ENCODE measurements around the gene NANS. TPM values are rescaled to one million over a fixed set of nuclear protein-coding genes. Genes with fewer than 3 reads are reported as not detected.
A peak's percentile ranks its signal among the peaks of the same experiment; 100 is the strongest.

The NANS gene
- total and polyA plus RNA-seq, 10 of the 15 experiments (the other 5 are each of a cell fraction or from before 2014, with no cell fraction given), result 21.0 to 126 (median 52.3) TPM

DNA sequence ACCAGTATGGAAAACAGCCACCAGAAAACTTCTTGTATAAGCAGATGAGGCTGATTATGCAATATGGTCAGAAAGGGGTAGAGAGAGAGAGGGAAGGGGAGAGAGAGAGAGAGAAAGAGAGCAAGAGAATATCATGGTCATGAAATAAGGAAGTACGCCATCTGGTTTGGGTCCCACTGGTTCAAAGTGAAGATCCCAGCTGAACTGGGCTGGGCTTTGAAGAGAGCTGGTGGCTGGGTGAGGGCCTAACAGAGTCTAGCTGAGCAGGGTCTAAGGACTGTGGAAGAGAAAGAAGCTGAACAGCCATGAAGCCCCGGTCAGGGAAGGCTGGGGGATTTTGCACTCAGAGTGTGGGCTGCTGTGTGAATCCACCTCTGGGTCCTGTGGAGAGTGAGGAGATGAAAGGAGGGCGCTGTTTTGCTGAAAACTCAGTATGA, 47.9 kb downstream of the NANS start (continued):
- TF ChIP-seq, protein P1, sequence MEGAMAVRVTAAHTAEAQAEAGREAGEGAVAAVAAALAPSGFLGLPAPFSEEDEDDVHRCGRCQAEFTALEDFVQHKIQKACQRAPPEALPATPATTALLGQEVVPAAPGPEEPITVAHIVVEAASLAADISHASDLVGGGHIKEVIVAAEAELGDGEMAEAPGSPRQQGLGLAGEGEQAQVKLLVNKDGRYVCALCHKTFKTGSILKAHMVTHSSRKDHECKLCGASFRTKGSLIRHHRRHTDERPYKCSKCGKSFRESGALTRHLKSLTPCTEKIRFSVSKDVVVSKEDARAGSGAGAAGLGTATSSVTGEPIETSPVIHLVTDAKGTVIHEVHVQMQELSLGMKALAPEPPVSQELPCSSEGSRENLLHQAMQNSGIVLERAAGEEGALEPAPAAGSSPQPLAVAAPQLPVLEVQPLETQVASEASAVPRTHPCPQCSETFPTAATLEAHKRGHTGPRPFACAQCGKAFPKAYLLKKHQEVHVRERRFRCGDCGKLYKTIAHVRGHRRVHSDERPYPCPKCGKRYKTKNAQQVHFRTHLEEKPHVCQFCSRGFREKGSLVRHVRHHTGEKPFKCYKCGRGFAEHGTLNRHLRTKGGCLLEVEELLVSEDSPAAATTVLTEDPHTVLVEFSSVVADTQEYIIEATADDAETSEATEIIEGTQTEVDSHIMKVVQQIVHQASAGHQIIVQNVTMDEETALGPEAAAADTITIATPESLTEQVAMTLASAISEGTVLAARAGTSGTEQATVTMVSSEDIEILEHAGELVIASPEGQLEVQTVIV (IDR thresholded peaks at IDR 0.05; ENCODE audit: borderline replicate concordance, partially characterized antibody), result no peak
- TF ChIP-seq MTA3 (IDR thresholded peaks at IDR 0.05; ENCODE audit: borderline replicate concordance, low read length) (peak; percentile 55; the same call in 1 of the 2 replicates), RFX5 (IDR thresholded peaks at IDR 0.05; ENCODE audit: low read depth, low read length) (no peak), ESRRA (IDR thresholded peaks at IDR 0.05; ENCODE audit: low read length) (no peak), YY1 (IDR thresholded peaks at IDR 0.05; ENCODE audit: low read depth, low read length) (no peak), POLR2AphosphoS5 (IDR thresholded peaks at IDR 0.05; ENCODE audit: low read length) (no peak), TCF7 (IDR thresholded peaks at IDR 0.05; ENCODE audit: borderline replicate concordance) (peak; percentile 60)
- TF ChIP-seq, protein P2, sequence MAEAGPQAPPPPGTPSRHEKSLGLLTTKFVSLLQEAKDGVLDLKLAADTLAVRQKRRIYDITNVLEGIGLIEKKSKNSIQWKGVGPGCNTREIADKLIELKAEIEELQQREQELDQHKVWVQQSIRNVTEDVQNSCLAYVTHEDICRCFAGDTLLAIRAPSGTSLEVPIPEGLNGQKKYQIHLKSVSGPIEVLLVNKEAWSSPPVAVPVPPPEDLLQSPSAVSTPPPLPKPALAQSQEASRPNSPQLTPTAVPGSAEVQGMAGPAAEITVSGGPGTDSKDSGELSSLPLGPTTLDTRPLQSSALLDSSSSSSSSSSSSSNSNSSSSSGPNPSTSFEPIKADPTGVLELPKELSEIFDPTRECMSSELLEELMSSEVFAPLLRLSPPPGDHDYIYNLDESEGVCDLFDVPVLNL (IDR thresholded peaks at IDR 0.05; ENCODE audit: low read depth, low read length), result no peak
- TF ChIP-seq, protein P3, sequence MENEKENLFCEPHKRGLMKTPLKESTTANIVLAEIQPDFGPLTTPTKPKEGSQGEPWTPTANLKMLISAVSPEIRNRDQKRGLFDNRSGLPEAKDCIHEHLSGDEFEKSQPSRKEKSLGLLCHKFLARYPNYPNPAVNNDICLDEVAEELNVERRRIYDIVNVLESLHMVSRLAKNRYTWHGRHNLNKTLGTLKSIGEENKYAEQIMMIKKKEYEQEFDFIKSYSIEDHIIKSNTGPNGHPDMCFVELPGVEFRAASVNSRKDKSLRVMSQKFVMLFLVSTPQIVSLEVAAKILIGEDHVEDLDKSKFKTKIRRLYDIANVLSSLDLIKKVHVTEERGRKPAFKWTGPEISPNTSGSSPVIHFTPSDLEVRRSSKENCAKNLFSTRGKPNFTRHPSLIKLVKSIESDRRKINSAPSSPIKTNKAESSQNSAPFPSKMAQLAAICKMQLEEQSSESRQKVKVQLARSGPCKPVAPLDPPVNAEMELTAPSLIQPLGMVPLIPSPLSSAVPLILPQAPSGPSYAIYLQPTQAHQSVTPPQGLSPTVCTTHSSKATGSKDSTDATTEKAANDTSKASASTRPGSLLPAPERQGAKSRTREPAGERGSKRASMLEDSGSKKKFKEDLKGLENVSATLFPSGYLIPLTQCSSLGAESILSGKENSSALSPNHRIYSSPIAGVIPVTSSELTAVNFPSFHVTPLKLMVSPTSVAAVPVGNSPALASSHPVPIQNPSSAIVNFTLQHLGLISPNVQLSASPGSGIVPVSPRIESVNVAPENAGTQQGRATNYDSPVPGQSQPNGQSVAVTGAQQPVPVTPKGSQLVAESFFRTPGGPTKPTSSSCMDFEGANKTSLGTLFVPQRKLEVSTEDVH (IDR thresholded peaks at IDR 0.05; ENCODE audit: low read depth, partially characterized antibody), result peak; percentile 33
- TF ChIP-seq, protein P4, sequence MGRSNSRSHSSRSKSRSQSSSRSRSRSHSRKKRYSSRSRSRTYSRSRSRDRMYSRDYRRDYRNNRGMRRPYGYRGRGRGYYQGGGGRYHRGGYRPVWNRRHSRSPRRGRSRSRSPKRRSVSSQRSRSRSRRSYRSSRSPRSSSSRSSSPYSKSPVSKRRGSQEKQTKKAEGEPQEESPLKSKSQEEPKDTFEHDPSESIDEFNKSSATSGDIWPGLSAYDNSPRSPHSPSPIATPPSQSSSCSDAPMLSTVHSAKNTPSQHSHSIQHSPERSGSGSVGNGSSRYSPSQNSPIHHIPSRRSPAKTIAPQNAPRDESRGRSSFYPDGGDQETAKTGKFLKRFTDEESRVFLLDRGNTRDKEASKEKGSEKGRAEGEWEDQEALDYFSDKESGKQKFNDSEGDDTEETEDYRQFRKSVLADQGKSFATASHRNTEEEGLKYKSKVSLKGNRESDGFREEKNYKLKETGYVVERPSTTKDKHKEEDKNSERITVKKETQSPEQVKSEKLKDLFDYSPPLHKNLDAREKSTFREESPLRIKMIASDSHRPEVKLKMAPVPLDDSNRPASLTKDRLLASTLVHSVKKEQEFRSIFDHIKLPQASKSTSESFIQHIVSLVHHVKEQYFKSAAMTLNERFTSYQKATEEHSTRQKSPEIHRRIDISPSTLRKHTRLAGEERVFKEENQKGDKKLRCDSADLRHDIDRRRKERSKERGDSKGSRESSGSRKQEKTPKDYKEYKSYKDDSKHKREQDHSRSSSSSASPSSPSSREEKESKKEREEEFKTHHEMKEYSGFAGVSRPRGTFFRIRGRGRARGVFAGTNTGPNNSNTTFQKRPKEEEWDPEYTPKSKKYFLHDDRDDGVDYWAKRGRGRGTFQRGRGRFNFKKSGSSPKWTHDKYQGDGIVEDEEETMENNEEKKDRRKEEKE (IDR thresholded peaks at IDR 0.05), result no peak
- TF ChIP-seq, protein P5, sequence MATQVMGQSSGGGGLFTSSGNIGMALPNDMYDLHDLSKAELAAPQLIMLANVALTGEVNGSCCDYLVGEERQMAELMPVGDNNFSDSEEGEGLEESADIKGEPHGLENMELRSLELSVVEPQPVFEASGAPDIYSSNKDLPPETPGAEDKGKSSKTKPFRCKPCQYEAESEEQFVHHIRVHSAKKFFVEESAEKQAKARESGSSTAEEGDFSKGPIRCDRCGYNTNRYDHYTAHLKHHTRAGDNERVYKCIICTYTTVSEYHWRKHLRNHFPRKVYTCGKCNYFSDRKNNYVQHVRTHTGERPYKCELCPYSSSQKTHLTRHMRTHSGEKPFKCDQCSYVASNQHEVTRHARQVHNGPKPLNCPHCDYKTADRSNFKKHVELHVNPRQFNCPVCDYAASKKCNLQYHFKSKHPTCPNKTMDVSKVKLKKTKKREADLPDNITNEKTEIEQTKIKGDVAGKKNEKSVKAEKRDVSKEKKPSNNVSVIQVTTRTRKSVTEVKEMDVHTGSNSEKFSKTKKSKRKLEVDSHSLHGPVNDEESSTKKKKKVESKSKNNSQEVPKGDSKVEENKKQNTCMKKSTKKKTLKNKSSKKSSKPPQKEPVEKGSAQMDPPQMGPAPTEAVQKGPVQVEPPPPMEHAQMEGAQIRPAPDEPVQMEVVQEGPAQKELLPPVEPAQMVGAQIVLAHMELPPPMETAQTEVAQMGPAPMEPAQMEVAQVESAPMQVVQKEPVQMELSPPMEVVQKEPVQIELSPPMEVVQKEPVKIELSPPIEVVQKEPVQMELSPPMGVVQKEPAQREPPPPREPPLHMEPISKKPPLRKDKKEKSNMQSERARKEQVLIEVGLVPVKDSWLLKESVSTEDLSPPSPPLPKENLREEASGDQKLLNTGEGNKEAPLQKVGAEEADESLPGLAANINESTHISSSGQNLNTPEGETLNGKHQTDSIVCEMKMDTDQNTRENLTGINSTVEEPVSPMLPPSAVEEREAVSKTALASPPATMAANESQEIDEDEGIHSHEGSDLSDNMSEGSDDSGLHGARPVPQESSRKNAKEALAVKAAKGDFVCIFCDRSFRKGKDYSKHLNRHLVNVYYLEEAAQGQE (IDR thresholded peaks at IDR 0.05; ENCODE audit: low read depth, low read length), result no peak
- TF ChIP-seq, protein P6, sequence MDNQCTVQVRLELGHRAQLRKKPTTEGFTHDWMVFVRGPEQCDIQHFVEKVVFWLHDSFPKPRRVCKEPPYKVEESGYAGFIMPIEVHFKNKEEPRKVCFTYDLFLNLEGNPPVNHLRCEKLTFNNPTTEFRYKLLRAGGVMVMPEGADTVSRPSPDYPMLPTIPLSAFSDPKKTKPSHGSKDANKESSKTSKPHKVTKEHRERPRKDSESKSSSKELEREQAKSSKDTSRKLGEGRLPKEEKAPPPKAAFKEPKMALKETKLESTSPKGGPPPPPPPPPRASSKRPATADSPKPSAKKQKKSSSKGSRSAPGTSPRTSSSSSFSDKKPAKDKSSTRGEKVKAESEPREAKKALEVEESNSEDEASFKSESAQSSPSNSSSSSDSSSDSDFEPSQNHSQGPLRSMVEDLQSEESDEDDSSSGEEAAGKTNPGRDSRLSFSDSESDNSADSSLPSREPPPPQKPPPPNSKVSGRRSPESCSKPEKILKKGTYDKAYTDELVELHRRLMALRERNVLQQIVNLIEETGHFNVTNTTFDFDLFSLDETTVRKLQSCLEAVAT (IDR thresholded peaks at IDR 0.05), result no peak
- TF ChIP-seq, protein P7, sequence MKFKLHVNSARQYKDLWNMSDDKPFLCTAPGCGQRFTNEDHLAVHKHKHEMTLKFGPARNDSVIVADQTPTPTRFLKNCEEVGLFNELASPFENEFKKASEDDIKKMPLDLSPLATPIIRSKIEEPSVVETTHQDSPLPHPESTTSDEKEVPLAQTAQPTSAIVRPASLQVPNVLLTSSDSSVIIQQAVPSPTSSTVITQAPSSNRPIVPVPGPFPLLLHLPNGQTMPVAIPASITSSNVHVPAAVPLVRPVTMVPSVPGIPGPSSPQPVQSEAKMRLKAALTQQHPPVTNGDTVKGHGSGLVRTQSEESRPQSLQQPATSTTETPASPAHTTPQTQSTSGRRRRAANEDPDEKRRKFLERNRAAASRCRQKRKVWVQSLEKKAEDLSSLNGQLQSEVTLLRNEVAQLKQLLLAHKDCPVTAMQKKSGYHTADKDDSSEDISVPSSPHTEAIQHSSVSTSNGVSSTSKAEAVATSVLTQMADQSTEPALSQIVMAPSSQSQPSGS (IDR thresholded peaks at IDR 0.05; ENCODE audit: low read length), result peak; percentile 70

Measured in GM12878 (cell line).